GM12878 (cell line): ENCODE measurements around the gene LTB. TPM values are rescaled to one million over a fixed set of nuclear protein-coding genes. Genes with fewer than 3 reads are reported as not detected.

ENCODE experiments used
- ASH2L ChIP-seq: fragments of 300-600, 200-600 bp; sonication (generic); IDR thresholded peaks from 2 replicates; pipeline ENCODE4 v1.6.1; 2017; ENCODE audit warnings: low read depth, mild to moderate bottlenecking, borderline replicate concordance
- BACH1 ChIP-seq: fragments of 450-650 bp; IDR thresholded peaks from 2 replicates; pipeline ENCODE4 v1.6.1; 2017; ENCODE audit warnings: mild to moderate bottlenecking, borderline replicate concordance
- BCLAF1 ChIP-seq: fragments of 450-650 bp; IDR thresholded peaks from 2 replicates; pipeline ENCODE4 v1.6.1; 2017; ENCODE audit warnings: antibody characterized with exemption, mild to moderate bottlenecking, moderate library complexity
- CTCF ChIP-seq, 3 experiments: IDR thresholded peaks in 2 of 3; conservative IDR thresholded peaks in 1 of 3; 2 replicates each; pipeline ENCODE4 v1.5.1; 2011; ENCODE audit warnings: low read depth in 3 of 3, low read length in 3 of 3, mild to moderate bottlenecking in 3 of 3, control low read depth in 2 of 3, moderate library complexity in 2 of 3, inconsistent platforms in 1 of 3, mixed read lengths in 1 of 3; ENCODE audit not compliant: control insufficient read depth in 2 of 3, insufficient read depth in 1 of 3; ENCODE audit errors: extremely low read depth in 1 of 3
- E2F4 ChIP-seq: IDR thresholded peaks from 2 replicates; pipeline ENCODE4 v1.6.1; 2012; ENCODE audit warnings: low read depth, low read length, improper control_type of control experiment
- MEF2A ChIP-seq: IDR thresholded peaks from 2 replicates; pipeline ENCODE4 v1.6.1; 2011; ENCODE audit warnings: low read depth, mild to moderate bottlenecking, low read length, moderate library complexity; ENCODE audit not compliant: insufficient read depth
- MXI1 ChIP-seq: fragments of 150-350 bp; IDR thresholded peaks from 2 replicates; pipeline ENCODE4 v1.6.1; 2011; ENCODE audit warnings: low read depth, mild to moderate bottlenecking, inconsistent platforms, low read length, improper control_type of control experiment
- POLR2AphosphoS5 ChIP-seq: IDR thresholded peaks from 2 replicates; pipeline ENCODE4 v1.6.1; 2011; ENCODE audit warnings: mild to moderate bottlenecking, low read length, inconsistent platforms
- POU2F2 ChIP-seq: IDR thresholded peaks from 3 replicates; pipeline ENCODE4 v1.6.1; 2011; ENCODE audit warnings: low read depth, mild to moderate bottlenecking, low read length, borderline replicate concordance
- RB1 ChIP-seq: fragments of 450-650 bp; formaldehyde crosslinking; IDR thresholded peaks from 2 replicates; pipeline ENCODE4 v1.6.1; 2017; ENCODE audit warnings: mild to moderate bottlenecking, borderline replicate concordance
- RBBP5 ChIP-seq: fragments of 200-600 bp; sonication (generic); conservative IDR thresholded peaks from 2 replicates; pipeline ENCODE4 v1.6.1; 2016
- WRNIP1 ChIP-seq: IDR thresholded peaks from 2 replicates; pipeline ENCODE4 v1.6.1; 2011; ENCODE audit warnings: low read depth, low read length, improper control_type of control experiment, borderline replicate concordance
- ZBTB33 ChIP-seq: fragments of 450-650 bp; IDR thresholded peaks from 2 replicates; pipeline ENCODE4 v1.6.1; 2017; ENCODE audit warnings: mild to moderate bottlenecking
- ZNF384 ChIP-seq: IDR thresholded peaks from 2 replicates; pipeline ENCODE4 v1.6.1; 2012; ENCODE audit warnings: low read depth, mild to moderate bottlenecking, low read length, improper control_type of control experiment, borderline replicate concordance
- ZNF622 ChIP-seq: fragments of 450-650 bp; IDR thresholded peaks from 2 replicates; pipeline ENCODE4 v1.6.1; 2017; ENCODE audit warnings: mild to moderate bottlenecking, inconsistent platforms
- polyA plus RNA-seq, 11 experiments: library from polyadenylated mRNA; depleted of rRNA in 4 of 11; unstranded in 6 of 11; stranded (reverse) in 5 of 11; fragments of >200 nt; fragmentation: Nextera tagmentation in 4 of 11; fragmentation: Illumina TruSeq in 1 of 11; extraction: Ambion mirVana in 4 of 11; extraction: Trizol in 1 of 11; gene quantifications; 1 replicate in 1 of 11; 2 replicates in 10 of 11; pipeline versions ENCODE4 v1.2.1 to v1.2.3, GENCODE V29; 2011 to 2016; ENCODE audit warnings: inconsistent platforms in 2 of 11, missing spikeins in 2 of 11, low read depth in 1 of 11
- total RNA-seq, 4 experiments: library from RNA; depleted of rRNA in 3 of 4; stranded (reverse); fragments of >200 nt in 3 of 4; fragmentation: Illumina TruSeq in 1 of 4; extraction: Trizol in 1 of 4; gene quantifications; 2 replicates each; pipeline versions ENCODE4 v1.2.1 to v1.2.3, GENCODE V29; 2013 to 2021
- TF ChIP-seq, protein P1 (sequence below): IDR thresholded peaks from 2 replicates; pipeline ENCODE4 v1.6.1; 2011; ENCODE audit warnings: low read depth, mild to moderate bottlenecking, low read length, moderate library complexity, borderline replicate concordance; ENCODE audit errors: extremely low read depth
- TF ChIP-seq, protein P2 (sequence below): IDR thresholded peaks from 2 replicates; pipeline ENCODE4 v1.6.1; 2011; ENCODE audit warnings: mild to moderate bottlenecking, low read depth, low read length, moderate library complexity; ENCODE audit not compliant: insufficient replicate concordance
- TF ChIP-seq, protein P3 (sequence below): fragments of 150-350 bp; IDR thresholded peaks from 2 replicates; pipeline ENCODE4 v1.6.1; 2014; ENCODE audit warnings: mild to moderate bottlenecking, low read depth, low read length

Gene LTB
- total and polyA plus RNA-seq, 10 of the 15 experiments (the other 5 are each of a cell fraction or from before 2014, with no cell fraction given), result 0.71 to 74.3 (median 20.0) TPM

DNA sequence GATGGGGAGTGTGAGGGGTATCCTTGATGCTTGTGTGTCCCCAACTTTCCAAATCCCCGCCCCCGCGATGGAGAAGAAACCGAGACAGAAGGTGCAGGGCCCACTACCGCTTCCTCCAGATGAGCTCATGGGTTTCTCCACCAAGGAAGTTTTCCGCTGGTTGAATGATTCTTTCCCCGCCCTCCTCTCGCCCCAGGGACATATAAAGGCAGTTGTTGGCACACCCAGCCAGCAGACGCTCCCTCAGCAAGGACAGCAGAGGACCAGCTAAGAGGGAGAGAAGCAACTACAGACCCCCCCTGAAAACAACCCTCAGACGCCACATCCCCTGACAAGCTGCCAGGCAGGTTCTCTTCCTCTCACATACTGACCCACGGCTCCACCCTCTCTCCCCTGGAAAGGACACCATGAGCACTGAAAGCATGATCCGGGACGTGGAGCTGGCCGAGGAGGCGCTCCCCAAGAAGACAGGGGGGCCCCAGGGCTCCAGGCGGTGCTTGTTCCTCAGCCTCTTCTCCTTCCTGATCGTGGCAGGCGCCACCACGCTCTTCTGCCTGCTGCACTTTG is 6.8 kb downstream of the LTB start, which contains the start of gene TNF (continued):
- TF ChIP-seq BCLAF1 (no peak), POU2F2 (peak; percentile 98), ASH2L (no peak), RBBP5 (no peak), ZBTB33 (no peak), MEF2A (0 out of 2 replicates have a peak, but pooled peaks have one; percentile 50), POLR2AphosphoS5 (peak; percentile 100), CTCF (IDR thresholded peaks at IDR 0.05 in 2 of 3, conservative IDR thresholded peaks at IDR 0.05 in 1 of 3; ENCODE audit: control insufficient read depth in 2 of 3, extremely low read depth in 1 of 3, insufficient read depth in 1 of 3, low read depth in 3 of 3, low read length in 3 of 3) (no peak), ZNF384 (no peak), ZNF622 (no peak), MXI1 (peak; percentile 63), WRNIP1 (no peak), E2F4 (no peak), BACH1 (no peak; the same call in 1 of the 2 replicates), RB1 (no peak)
- TF ChIP-seq, protein P1, sequence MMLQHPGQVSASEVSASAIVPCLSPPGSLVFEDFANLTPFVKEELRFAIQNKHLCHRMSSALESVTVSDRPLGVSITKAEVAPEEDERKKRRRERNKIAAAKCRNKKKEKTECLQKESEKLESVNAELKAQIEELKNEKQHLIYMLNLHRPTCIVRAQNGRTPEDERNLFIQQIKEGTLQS, result no peak
- TF ChIP-seq, protein P2, sequence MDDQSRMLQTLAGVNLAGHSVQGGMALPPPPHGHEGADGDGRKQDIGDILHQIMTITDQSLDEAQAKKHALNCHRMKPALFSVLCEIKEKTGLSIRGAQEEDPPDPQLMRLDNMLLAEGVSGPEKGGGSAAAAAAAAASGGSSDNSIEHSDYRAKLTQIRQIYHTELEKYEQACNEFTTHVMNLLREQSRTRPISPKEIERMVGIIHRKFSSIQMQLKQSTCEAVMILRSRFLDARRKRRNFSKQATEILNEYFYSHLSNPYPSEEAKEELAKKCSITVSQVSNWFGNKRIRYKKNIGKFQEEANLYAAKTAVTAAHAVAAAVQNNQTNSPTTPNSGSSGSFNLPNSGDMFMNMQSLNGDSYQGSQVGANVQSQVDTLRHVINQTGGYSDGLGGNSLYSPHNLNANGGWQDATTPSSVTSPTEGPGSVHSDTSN, result no peak
- TF ChIP-seq, protein P3, sequence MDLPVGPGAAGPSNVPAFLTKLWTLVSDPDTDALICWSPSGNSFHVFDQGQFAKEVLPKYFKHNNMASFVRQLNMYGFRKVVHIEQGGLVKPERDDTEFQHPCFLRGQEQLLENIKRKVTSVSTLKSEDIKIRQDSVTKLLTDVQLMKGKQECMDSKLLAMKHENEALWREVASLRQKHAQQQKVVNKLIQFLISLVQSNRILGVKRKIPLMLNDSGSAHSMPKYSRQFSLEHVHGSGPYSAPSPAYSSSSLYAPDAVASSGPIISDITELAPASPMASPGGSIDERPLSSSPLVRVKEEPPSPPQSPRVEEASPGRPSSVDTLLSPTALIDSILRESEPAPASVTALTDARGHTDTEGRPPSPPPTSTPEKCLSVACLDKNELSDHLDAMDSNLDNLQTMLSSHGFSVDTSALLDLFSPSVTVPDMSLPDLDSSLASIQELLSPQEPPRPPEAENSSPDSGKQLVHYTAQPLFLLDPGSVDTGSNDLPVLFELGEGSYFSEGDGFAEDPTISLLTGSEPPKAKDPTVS, result no peak
